Activated CD4-positive, alpha-beta memory T cell treated with anti-CD3 and anti-CD28 coated beads, Interleukin-2, amount 10 ng/mL, durations not matched to agents 7 days and 5 days (primary cell): ENCODE results near the gene ADD3. TPM values are rescaled to one million over a fixed set of nuclear protein-coding genes. Genes with fewer than 3 reads are reported as not detected.

Experiments
- total RNA-seq, 2 experiments: library from RNA; stranded (reverse); gene quantifications; one replicate each; pipeline ENCODE4 v1.2.3, GENCODE V29; 2021

ADD3 gene
- total RNA-seq, 2 experiments from 2014 or later = 400 to 401 TPM

Other genes starting within 250 kb of the ADD3 start
- 10 to 100 TPM; 78.7 to 90.3 TPM for gene XPNPEP1, start 84.5 kb upstream of the ADD3 start, total RNA-seq
- 10 to 100 TPM; 74.2 to 75.4 TPM for gene MXI1, start 199.6 kb downstream of the ADD3 start, total RNA-seq